ENCODE results near the gene PSORS1C2. TPM values are rescaled to one million over a fixed set of nuclear protein-coding genes. Genes with fewer than 3 reads are reported as not detected.

The PSORS1C2 gene
- total RNA-seq (not detected in 2 replicates), polyA plus RNA-seq (not detected in 2 replicates), polyA minus RNA-seq (not detected in 2 replicates)
- total RNA-seq (2013): not detected

- DNase-seq (no peak), ATAC-seq (ENCODE audit: low read depth) (no peak)
- Mint-ChIP-seq H3K27ac (no peak within 1 kb of the TSS), H3K27me3 (peaks cover 4% of the 10 kb centered on the region), H3K4me3 (peak within 1 kb of the TSS; percentile 83), H3K4me1 (peaks cover 4% of the 10 kb centered on the region), H3K9me3 (ENCODE audit: insufficient read depth) (no peaks in the 10 kb centered on the region)
- Histone ChIP-seq H3K4me2 (replicated peaks; ENCODE audit: low read depth, low read length, poor library complexity, severe bottlenecking) (peak within 1 kb of the TSS; percentile 71), H3K36me3 (replicated peaks in 1 of 2; ENCODE audit: control extremely low read depth in 1 of 2, control insufficient read depth in 1 of 2, extremely low read depth in 1 of 2, insufficient read depth in 2 of 2, low read length in 1 of 2) (peaks cover 0 to 13% of the 10 kb centered on the region in 2 experiments), H2AFZ (ENCODE audit: insufficient read depth, low read depth, low read length, poor library complexity, severe bottlenecking) (peak within 1 kb of the TSS; percentile 85), H3K27ac (ENCODE audit: low read length in 2 of 2) (no peak within 1 kb of the TSS), H3K9ac (ENCODE audit: low read length) (no peak within 1 kb of the TSS), H3K9me3 (ENCODE audit: control extremely low read depth in 1 of 3, control insufficient read depth in 2 of 3, insufficient read depth in 1 of 3, low read length in 2 of 3) (no peaks in the 10 kb centered on the region), H4K20me1 (ENCODE audit: control insufficient read depth, insufficient read depth, low read length, poor library complexity, severe bottlenecking) (no peaks in the 10 kb centered on the region), H3K4me1 (ENCODE audit: control insufficient read depth in 2 of 2, insufficient read depth in 2 of 2, low read length in 2 of 2) (peaks cover 5 to 6% of the 10 kb centered on the region in 2 donors), H3K27me3 (replicated peaks in 1 of 4; ENCODE audit: control extremely low read depth in 1 of 4, control insufficient read depth in 3 of 4, insufficient read depth in 4 of 4, low read length in 3 of 4) (no peaks in the 10 kb centered on the region), H3K4me3 (ENCODE audit: control extremely low read depth in 1 of 5, extremely low read depth in 1 of 5, insufficient read depth in 1 of 5, low read depth in 2 of 5, low read length in 4 of 5) (no peak within 1 kb of the TSS), H3K79me2 (ENCODE audit: control insufficient read depth, insufficient read depth, low read length) (no peaks in the 10 kb centered on the region)
- ChIA-PET CTCF (interaction anchor here (0.6 to 10.4 kb wide), 10 partner anchors 8 to 484 kb away, joined by 3 to 133 read pairs (median 4); no protein-coding TSS in a partner anchor), POLR2A (interaction anchor here (0.5 to 0.9 kb wide), 2 partner anchors 54 to 257 kb away, joined by 3 to 12 read pairs; no protein-coding TSS in a partner anchor)
- TF ChIP-seq EZH2 (IDR thresholded peaks at IDR 0.05; ENCODE audit: borderline replicate concordance, insufficient read depth, low read depth, low read length, poor library complexity, severe bottlenecking): no peak
- no peak for TF ChIP-seq CTCF (IDR thresholded peaks at IDR 0.05)
- intact Hi-C loops (cut with micrococcal nuclease): no loop called here
- 100% methylated on average over 4 of the region's 4 CpGs for WGBS (ENCODE audit: insufficient coverage)
Measured at GRCh38 chr6:31138982-31139381, at the start of gene PSORS1C2. TSS of gene PSORS1C2 (minus strand) at chr6:31139066. CDS start at chr6:31139026, 40 bp downstream.

GRCh38 chr6:31187780-31188194, 48.9 kb upstream of the PSORS1C2 start:
- ATAC-seq (ENCODE audit: low read depth): no peak

More at GRCh38 chr6:31187780-31188194, 48.9 kb upstream of the PSORS1C2 start:
- Histone ChIP-seq H3K79me2 (ENCODE audit: control insufficient read depth, insufficient read depth, low read length) (no peaks in the 10 kb centered on the region), H4K20me1 (ENCODE audit: control insufficient read depth, insufficient read depth, low read length, poor library complexity, severe bottlenecking) (no peaks in the 10 kb centered on the region), H3K9ac (ENCODE audit: low read length) (no peak overlapping the region), H2AFZ (ENCODE audit: insufficient read depth, low read depth, low read length, poor library complexity, severe bottlenecking) (no peak overlapping the region), H3K9me3 (ENCODE audit: control extremely low read depth in 1 of 3, control insufficient read depth in 2 of 3, insufficient read depth in 1 of 3, low read length in 2 of 3) (no peaks in the 10 kb centered on the region), H3K27ac (ENCODE audit: low read length in 2 of 2) (no peak overlapping the region), H3K4me2 (replicated peaks; ENCODE audit: low read depth, low read length, poor library complexity, severe bottlenecking) (no peak overlapping the region), H3K4me3 (ENCODE audit: control extremely low read depth in 1 of 5, extremely low read depth in 1 of 5, insufficient read depth in 1 of 5, low read depth in 2 of 5, low read length in 4 of 5) (no peak overlapping the region), H3K36me3 (replicated peaks in 1 of 2; ENCODE audit: control extremely low read depth in 1 of 2, control insufficient read depth in 1 of 2, extremely low read depth in 1 of 2, insufficient read depth in 2 of 2, low read length in 1 of 2) (no peaks in the 10 kb centered on the region), H3K27me3 (replicated peaks in 1 of 4; ENCODE audit: control extremely low read depth in 1 of 4, control insufficient read depth in 3 of 4, insufficient read depth in 4 of 4, low read length in 3 of 4) (no peaks in the 10 kb centered on the region), H3K4me1 (ENCODE audit: control insufficient read depth in 2 of 2, insufficient read depth in 2 of 2, low read length in 2 of 2) (peaks cover 6 to 15% of the 10 kb centered on the region in 2 donors)
- WGBS (ENCODE audit: insufficient coverage): 95% methylated on average over 4 of the region's 5 CpGs
- Mint-ChIP-seq H3K27ac (peak overlapping the region; percentile 80), H3K4me1 (peaks cover 22% of the 10 kb centered on the region), H3K27me3 (no peaks in the 10 kb centered on the region), H3K4me3 (no peak overlapping the region), H3K9me3 (ENCODE audit: insufficient read depth) (no peaks in the 10 kb centered on the region)
- CTCF ChIA-PET: interaction anchor here (0.7 to 2.0 kb wide), 4 partner anchors 51 to 296 kb away, joined by 3 to 10 read pairs (median 4); partner anchors contain the start of gene PSORS1C2
- intact Hi-C loops (cut with micrococcal nuclease): no loop called here
- no peak for DNase-seq
- POLR2A ChIA-PET: no interaction called here
- TF ChIP-seq EZH2 (IDR thresholded peaks at IDR 0.05; ENCODE audit: borderline replicate concordance, insufficient read depth, low read depth, low read length, poor library complexity, severe bottlenecking) (no peak), CTCF (IDR thresholded peaks at IDR 0.05) (no peak)
